Jurkat, Clone E6-1 (cell line): Measurements from ENCODE around the gene TMEM151B.
"Not testable (repeated sequence)": the region's sequence is repeated elsewhere in the genome, so short reads cannot be mapped to it uniquely, and the experiment has no call there.

Source experiments
- DNase-seq: peaks from one replicate; pipeline ENCODE4 v3.0.0-alpha.2; 2011; ENCODE audit warnings: low read depth, low spot score
- H3K4me3 ChIP-seq: 2 replicates; pipeline ENCODE4 v1.5.1; 2011; ENCODE audit warnings: mild to moderate bottlenecking, low read length, control low read depth, moderate library complexity

Gene TMEM151B

DNA sequence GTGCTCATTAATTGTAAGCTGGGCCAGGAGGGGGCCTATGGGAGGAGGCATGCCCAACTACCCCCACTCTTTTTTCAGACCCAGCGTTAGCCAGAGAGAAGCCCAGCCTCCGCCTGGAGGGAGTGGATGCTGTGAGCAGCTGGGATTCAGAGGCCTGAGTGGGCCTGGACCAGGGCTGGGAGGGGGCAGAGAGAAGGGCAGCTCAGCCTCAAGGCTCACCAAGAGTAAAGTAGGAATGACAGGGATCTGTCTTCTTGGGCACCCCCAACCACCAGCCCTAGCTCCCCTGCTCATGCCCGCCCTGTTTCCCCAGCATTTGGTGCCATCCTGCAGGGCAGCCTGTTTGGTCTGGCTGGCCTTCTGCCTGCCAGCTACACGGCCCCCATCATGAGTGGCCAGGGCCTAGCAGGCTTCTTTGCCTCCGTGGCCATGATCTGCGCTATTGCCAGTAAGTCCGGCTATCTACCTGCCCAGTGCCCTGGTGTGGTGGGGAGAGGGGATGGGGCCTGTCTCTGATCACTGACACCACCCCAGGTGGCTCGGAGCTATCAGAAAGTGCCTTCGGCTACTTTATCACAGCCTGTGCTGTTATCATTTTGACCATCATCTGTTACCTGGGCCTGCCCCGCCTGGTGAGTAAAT lies 40.1 kb upstream of the TMEM151B start:
- H3K4me3 ChIP-seq: no peak overlapping the region
- DNase-seq: no peak

DNA sequence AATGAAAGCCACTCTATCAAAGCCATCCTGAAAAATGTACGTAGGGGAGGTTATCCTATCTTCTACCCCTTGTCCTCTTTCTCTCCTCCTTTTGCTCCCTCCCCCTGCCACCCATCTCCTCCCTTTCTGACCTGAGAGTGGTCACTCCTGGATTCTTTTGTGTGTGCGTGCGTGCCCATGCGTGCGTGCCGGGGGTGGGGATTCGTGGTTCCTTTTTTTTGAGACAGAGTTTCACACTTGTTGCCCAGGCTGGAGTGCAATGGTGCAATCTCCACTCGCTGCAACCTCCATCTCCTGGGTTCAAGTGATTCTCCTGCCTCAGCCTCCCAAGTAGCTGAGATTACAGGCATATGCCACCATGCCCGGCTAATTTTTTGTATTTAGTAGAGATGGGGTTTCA lies 38.8 kb upstream of the TMEM151B start:
- DNase-seq, H3K4me3 ChIP-seq: not testable (repeated sequence)

DNA sequence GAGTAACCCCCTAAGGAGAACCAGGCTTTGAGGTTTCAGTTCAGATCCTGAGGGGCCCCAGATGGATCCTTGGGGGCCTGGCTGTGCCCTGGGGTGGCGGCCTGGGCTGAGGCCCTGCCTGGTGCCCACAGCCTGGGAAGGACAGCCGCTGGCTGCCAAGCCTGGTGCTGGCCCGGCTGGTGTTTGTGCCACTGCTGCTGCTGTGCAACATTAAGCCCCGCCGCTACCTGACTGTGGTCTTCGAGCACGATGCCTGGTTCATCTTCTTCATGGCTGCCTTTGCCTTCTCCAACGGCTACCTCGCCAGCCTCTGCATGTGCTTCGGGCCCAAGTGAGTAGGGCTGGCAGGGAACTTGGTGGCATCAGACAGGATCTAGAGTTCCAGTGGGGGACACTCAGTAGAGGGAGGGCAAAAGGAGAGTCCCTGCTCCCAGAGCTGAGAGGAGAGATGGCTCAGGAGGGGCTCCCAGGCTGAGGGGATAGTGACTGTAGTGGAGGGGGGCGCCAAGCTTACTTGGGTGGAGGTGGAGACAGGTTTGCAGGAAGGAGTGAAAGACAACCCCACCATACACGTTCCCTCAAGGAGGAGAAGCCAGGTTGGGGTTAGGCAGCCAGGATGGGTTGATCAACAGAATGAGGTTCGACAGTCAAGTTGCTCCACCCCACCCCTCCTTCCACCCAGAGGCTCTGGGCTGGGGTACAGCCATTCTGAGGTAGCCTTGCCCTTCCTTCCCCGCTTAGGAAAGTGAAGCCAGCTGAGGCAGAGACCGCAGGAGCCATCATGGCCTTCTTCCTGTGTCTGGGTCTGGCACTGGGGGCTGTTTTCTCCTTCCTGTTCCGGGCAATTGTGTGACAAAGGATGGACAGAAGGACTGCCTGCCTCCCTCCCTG lies 37.3 kb upstream of the TMEM151B start:
- H3K4me3 ChIP-seq: no peak overlapping the region
- DNase-seq: no peak

DNA sequence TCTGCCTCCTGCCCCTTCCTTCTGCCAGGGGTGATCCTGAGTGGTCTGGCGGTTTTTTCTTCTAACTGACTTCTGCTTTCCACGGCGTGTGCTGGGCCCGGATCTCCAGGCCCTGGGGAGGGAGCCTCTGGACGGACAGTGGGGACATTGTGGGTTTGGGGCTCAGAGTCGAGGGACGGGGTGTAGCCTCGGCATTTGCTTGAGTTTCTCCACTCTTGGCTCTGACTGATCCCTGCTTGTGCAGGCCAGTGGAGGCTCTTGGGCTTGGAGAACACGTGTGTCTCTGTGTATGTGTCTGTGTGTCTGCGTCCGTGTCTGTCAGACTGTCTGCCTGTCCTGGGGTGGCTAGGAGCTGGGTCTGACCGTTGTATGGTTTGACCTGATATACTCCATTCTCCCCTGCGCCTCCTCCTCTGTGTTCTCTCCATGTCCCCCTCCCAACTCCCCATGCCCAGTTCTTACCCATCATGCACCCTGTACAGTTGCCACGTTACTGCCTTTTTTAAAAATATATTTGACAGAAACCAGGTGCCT lies 36.6 kb upstream of the TMEM151B start:
- no peak for DNase-seq
- no peak overlapping the region for H3K4me3 ChIP-seq

DNA sequence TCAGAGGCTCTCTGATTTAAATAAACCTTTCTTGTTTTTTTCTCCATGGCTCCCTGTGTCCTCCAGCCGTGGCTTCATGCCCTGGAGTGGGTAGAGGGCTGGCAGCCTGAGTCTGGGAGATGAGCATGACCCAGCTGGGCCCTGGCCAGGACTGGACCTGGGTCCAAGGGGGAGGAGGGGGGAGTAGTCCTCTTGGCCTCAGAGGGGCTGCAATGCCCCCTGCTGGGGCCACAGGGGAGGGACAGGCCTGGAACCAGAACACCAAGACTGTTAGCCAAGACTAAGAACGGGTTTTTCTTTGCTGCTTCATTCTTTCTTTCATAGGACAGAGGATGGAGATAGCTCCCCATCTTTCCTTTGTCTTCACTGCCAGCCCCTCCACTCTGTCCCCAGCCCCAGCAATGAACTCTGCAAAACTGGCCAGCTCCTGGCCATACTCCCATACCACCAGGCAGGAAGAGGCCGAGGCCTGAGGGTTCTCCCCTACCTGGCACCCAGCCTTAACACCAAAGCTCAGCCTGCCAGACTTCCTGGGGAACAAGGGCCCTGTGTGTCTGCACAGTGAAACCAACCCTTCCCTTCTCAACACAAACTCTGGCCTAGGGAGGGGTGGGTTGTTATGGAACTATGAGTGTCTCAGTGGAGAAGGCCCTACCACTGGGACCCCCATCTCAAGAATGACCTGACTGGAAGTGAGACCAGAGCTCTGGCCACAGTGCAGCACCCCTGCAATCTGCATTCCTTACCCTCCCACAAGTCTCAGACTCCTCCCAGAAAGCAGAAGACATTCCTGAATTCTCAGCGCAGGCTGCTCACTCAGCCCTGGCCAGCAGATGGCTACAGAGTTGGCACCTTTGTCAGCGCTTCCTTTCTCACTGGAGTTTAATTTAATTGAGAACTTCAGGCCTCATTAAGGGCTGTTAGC lies 35.9 kb upstream of the TMEM151B start:
- H3K4me3 ChIP-seq: no peak overlapping the region
- no peak for DNase-seq

DNA sequence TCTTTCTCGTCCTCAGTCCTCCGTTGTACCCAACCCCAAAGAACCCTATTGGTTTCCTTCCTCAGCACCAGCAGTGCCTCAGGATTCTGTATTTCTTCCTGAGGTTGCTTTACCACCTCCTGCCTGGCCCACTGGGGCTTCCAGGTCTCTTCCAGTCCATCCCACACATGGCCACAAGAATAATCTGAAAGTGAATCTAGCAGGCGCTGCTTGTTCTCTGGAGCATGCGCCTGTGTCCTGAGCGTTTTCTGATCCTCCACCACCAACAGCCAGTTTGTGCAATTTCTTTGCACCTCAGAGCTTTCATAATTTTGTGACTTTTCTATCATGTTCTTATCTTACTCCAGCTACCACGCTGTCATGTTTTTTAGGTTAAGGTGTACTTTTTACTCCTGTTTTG lies 35.0 kb upstream of the TMEM151B start:
- H3K4me3 ChIP-seq: no peak overlapping the region
- no peak for DNase-seq

DNA sequence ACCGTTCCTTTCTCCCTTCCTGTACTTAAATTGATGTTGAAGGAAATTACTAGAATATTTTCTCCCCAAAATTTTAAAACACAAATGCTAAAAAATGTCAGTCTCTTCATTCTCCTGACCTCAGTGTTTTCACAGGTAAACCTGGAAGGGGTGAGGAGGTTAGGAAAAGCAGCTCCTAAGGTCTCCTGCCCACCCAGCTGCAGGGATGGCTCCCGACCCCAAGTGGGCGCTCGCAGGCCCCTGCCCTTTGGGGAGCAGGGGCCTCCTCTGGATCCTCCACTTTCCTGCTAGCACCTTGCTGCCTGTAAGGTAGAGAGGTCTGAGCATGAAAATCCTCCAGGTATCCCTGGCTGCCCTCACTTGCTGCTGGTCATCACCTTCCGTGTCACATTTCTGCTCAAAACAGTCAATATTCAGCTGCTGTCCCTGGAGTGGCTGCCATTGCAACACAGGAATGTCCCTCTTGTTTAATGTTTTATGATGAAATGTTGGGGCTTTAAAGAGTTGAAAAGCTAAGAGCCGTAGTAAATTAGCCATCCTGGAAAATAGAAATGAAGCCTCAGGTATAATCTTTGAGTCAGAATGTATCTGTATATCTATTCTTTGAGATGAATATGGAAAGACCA lies 34.2 kb upstream of the TMEM151B start:
- no peak overlapping the region for H3K4me3 ChIP-seq
- no peak for DNase-seq

DNA sequence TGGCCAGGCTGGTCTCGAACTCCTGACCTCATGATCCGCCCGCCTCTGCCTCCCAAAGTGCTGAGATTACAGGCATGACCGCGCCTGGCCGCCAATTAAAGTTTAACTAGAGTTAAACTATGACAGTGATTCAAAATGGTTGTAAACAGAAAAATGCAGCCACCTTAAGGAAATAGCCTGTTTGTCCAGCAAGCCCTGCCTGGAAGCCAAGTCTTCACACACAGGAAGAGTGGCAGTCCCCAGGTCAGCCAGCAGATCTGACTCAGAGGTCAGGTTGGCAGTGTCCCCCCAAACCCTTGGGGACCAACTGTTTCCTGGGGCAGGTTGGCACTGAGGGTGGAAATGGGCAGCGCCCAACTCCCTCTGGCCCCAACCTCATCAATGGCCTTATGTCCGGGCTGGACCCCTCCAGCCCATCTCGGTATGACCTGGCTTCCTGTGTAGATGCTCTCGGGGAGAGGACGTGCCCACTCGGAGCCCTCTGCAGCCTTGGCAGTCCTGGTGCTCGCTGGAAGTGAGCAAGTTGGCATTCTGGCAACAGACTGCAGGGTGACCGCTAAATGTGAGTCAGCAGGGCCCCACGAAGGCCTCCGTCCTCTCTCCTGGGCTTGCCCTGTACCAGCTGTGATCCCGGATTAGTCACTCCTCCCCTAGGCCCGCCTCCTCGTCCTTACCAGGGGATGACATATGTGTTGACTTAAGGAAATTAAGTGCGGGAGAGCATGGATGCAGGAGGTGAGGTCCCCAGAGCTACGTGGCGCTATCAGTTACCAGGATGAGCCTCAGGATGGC lies 33.0 kb upstream of the TMEM151B start:
- H3K4me3 ChIP-seq: peak overlapping the region; percentile 62
- DNase-seq: no peak

DNA sequence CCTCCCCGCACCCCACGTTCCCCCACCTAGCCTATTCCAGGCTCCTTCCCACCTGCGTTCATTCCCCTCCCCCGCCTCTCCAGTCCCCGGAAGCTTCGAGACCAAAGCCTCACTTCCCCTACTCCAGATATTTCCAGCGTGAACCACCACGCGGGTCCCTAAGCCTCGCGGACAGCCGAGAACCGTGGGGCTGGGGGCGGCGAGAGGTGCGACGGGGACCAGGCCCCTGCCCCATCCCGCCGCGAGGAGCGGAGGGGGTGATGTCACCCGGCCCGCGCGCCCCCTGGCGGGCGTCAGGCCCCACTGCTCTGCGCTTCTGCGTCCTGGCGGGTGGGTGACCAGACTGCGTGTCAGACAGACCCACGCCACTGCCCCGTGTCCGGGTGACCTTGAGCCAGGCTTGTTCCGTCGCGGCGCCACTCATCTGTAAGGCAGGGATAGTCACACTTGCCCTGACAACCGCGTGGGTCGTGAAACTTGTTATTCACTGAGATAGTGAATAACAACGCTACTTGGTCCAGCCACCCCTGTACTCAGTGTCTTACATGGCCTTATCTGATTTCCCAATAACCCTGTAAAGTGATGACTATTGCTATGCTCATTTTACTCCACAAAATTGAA lies 32.3 kb upstream of the TMEM151B start:
- H3K4me3 ChIP-seq: peak overlapping the region; percentile 62
- DNase-seq: no peak

DNA sequence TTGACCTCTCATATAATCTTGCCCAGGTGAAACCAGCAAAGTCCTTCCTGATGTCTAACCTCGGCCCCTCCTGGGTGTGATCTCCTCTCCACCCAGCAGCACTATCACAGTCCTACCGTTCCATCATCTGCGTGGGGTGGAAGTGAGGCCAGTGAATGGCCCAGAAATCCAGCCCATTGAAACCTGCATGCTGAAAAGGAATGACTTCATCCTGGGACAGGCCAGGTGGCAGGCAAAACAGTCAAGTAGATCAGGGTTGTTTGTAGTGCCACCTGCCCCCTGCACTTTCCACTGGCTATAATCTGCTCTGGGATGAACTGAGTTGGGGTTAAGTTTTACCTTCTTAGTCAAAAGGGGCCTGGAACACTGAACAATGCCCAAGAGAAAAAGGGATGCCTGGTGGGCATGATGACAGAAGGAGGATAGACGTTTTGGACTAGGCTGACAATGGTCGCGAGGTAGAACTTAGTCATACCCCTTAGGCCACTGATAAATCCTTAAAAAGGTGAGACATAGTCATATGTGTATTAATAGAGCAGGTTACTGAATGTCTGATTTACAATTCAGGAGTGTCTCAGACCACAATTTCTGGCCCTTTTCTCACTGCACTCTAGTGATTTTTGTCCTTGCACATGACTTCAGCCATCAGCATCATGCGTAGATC lies 31.4 kb upstream of the TMEM151B start:
- H3K4me3 ChIP-seq: no peak overlapping the region
- DNase-seq: no peak

DNA sequence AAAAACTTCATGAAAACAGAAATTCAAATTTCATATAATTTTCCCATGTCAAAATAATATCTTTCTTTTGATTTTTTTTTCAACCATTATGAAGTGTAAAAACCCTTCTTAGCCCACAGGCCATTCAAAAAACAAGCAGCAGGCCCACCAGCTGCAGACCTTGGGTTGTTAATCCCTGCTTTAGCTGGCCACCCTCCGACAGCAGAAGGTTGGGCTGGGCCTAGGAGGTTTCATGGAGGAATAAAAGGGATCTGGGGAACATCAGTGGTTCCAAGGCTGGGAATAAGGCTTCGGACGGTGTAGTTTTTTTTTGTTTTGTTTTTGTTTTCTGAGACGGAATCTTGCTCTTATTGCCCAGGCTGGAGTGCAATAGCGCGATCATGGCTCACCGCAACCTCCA lies 26.9 kb upstream of the TMEM151B start:
- no peak for DNase-seq
- H3K4me3 ChIP-seq: no peak overlapping the region

DNA sequence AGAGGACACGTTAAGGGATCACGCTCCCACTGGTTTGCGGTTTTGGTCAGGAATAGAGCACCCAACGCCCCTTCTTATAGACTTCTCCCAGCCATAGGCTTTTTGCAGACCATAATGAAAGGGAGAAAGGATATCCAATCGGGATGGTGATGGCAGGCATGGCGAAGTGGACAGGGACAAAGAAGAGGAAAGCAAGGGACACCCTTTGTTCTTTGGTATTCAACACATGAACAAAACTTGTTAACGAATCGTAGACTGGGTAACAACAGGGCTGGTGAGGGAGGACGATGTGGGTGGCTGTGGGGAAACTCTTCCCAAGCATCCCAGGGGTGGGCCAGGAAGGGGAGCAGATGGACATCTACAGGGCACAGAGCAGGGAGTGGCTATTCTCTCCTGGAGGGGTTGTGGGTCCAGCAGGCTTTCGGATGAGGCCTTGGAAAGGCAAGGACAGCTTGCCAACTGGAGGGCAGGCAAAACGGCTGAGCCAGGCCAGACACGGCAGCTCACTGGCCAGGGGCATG lies 24.8 kb upstream of the TMEM151B start:
- peak overlapping the region; percentile 100 for H3K4me3 ChIP-seq
- DNase-seq: no peak

DNA sequence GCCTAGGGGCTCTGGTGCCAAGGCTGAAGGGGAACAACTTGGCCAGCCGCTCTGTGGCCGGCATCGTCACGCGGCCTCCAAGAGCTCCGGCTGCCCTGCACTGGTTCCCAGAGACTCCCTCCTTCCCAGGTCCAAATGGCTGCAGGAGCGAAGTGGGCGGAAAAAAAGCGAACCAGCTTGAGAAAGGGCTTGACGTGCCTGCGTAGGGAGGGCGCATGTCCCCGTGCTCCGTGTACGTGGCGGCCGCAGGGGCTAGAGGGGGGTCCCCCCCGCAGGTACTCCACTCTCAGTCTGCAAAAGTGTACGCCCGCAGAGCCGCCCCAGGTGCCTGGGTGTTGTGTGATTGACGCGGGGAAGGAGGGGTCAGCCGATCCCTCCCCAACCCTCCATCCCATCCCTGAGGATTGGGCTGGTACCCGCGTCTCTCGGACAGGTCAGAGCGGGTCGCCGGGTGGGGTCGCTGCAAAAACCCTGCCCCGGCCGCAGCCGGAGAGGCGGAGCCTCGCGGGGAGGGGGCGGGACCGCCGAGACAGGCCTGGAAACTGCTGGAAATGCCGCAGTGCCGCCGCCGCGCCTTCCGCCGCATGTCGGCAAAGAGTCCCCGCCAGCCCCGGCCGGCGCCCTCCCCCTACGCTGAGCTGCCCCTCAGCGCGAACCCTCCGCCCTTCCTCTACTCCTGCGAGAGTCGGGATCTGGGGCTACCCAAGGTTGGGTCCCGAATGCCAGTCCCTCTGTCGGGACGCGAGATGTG lies 24.2 kb upstream of the TMEM151B start:
- peak overlapping the region; percentile 100 for H3K4me3 ChIP-seq
- peak; percentile 65 for DNase-seq

DNA sequence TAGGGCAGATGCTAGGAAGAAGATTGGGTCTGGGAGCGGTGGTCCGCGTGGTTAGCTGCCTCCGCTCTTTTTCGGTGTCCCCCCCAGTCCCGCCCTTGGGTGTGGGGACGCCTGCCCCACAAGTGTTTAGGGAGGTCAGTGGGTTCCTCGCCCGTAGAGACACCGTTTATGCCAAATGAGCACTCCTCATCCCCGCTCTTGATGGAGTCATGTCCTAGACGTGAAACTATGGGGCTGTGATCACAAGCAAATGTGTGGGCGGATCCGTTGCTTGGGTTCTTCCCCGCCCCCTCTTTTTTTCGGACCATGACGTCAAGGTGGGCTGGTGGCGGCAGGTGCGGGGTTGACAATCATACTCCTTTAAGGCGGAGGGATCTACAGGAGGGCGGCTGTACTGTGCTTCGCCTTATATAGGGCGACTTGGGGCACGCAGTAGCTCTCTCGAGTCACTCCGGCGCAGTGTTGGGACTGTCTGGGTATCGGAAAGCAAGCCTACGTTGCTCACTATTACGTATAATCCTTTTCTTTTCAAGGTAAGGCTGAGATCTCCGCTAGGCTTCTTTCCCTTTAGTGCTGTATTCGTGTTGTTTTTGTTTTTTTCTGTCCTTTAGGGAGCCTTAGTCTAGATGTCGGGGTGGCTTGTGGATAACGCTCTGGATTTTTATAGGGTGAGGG lies 23.4 kb upstream of the TMEM151B start, which contains the start of gene HSP90AB1:
HSP90AB1 (plus strand) TSS at position 439 of the 675 bp plus-strand sequence. CDS start 1,529 bp downstream, outside the sequence.
- DNase-seq: peak; percentile 99
- peak within 1 kb of the TSS; percentile 100 for H3K4me3 ChIP-seq

DNA sequence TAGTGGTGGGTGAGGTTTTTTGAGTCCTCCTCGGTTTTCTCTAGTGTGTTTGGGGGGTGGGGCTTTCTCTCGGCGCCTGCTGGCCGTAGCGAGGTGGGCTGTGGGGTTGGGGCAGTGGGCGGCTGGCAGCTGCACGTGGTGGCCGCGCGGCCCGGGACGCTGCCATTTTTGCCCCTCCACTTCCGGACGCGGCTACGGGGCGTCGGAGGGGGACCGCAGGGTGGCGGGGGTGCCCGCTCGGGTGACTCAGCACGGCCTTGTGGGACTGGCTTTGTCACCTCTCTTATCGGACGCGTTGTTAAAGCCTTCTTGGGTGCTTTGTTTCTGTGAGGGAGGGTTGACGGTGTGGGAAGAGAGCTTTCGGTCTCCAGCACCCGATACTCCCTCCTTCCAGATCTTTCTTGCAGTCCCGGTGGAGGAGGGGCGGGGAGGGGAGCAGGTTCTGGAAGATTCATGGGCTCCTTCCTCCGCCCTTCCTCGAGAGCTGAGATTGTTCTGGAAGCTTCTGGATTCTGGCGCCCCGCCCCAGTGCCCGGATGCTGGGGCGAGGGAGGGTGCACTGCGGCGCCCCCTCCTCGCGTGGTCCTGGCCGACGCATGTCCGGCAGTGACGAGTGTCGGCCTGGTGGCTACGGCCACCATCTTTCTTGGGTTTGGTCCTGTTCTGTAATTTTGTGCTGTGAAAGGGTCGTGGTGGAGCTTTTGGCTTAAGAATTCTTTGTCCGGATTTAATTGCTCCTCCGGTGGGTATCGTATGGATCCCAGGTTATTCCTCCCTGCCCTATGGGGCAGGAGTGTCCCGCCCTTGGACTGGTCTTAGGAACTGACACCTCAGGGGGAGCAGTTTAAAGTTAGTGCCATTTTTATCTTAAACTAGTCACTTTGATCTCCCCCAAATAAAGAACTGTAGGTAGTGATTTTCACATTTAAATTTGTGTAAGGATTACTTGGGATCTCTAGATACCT lies 22.6 kb upstream of the TMEM151B start:
- DNase-seq: no peak
- H3K4me3 ChIP-seq: peak overlapping the region; percentile 100
